Measurements from ENCODE around the gene CDR2L.

DNA sequence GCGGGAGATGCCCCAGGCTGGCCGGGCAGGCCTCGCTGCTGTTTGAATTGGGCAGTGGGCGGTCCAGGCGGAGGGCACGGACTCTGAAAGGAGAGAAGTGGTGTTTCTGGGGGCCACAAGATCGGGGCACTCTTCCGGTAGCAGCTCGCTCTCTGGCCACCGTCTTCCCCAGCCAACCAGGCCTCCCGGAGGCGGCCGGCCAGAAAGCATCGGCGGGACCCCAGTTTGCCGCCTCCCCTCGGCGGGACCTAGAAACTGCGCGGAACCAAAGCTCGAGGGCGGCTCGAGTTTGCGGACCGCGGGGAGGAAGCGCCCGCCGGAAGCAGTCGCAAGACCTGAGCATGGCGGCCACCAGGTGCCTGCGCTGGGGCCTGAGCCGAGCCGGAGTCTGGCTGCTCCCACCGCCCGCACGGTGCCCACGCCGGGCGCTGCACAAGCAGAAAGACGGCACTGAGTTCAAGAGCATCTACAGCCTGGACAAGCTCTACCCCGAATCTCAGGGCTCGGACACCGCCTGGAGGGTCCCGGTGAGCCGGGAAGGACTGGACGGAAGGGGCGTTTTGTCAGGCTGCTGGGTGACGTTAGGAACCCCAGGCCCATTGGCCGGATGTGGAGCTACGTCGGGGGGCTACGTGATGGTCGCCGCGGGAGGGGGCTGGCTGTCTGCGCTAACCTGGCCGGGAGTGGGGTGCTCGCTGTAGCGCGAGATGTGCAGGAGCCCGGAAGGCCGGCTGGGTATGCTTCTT is 25.1 kb downstream of the CDR2L start, which contains the start of gene MRPL58:
- TF ChIP-seq, protein P1, sequence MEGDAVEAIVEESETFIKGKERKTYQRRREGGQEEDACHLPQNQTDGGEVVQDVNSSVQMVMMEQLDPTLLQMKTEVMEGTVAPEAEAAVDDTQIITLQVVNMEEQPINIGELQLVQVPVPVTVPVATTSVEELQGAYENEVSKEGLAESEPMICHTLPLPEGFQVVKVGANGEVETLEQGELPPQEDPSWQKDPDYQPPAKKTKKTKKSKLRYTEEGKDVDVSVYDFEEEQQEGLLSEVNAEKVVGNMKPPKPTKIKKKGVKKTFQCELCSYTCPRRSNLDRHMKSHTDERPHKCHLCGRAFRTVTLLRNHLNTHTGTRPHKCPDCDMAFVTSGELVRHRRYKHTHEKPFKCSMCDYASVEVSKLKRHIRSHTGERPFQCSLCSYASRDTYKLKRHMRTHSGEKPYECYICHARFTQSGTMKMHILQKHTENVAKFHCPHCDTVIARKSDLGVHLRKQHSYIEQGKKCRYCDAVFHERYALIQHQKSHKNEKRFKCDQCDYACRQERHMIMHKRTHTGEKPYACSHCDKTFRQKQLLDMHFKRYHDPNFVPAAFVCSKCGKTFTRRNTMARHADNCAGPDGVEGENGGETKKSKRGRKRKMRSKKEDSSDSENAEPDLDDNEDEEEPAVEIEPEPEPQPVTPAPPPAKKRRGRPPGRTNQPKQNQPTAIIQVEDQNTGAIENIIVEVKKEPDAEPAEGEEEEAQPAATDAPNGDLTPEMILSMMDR (IDR thresholded peaks at IDR 0.05 in 4 of 5, conservative IDR thresholded peaks at IDR 0.05 in 1 of 5): peak; percentile 45 to 72 (median 60)
- TF ChIP-seq POLR2A (IDR thresholded peaks at IDR 0.05): no peak

All from gastrocnemius medialis (tissue), 4 donors.